Measurements from ENCODE around the gene SEMA5A.

The SEMA5A gene

DNA sequence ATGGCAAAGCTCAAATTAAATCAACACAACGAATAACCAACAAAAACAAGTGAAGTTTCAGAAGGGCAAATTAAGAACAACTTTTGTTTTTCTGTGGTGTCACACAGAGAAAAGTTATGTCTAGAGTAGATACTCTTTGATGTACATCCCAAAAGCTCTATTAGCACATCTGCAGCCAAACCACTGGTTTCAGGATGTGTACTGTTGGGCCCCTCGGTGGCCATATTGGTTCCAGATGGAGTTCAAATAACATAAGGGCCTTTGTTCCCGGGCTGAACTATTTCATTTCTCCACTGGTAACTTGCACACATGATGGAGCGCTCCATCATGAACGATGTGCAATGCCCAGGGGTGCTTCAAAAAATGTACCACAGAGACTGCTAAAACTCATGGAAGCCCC is 126.1 kb downstream of the SEMA5A start:
- Histone ChIP-seq H3K9me2 (replicated peaks; ENCODE audit: insufficient read depth, low read length) (no peaks in the 10 kb centered on the region), H4K20me1 (ENCODE audit: insufficient read depth, low read length) (no peaks in the 10 kb centered on the region), H3K27me3 (replicated peaks; ENCODE audit: insufficient read depth, low read length) (no peaks in the 10 kb centered on the region), H3K9me3 (replicated peaks; ENCODE audit: insufficient read depth, low read length) (no peaks in the 10 kb centered on the region), H3K4me2 (ENCODE audit: low read depth, low read length) (no peak overlapping the region), H3K36me3 (replicated peaks; ENCODE audit: insufficient read depth, low read length) (no peaks in the 10 kb centered on the region), H3K79me2 (ENCODE audit: low read length) (no peaks in the 10 kb centered on the region), H3K4me1 (ENCODE audit: low read length) (peaks cover 7% of the 10 kb centered on the region; the same call in 1 of the 2 replicates), H3F3A (ENCODE audit: insufficient read depth, low read length) (no peaks in the 10 kb centered on the region), H3K27ac (ENCODE audit: low read length) (no peak overlapping the region), H2AFZ (ENCODE audit: low read length) (no peak overlapping the region), H3K4me3 (ENCODE audit: low read length) (no peak overlapping the region), H3K9ac (ENCODE audit: low read length) (no peak overlapping the region)
- TF ChIP-seq EZH2 (optimal IDR thresholded peaks at IDR 0.05; ENCODE audit: low read depth, low read length) (no peak), EZH2phosphoT487 (IDR thresholded peaks at IDR 0.05; ENCODE audit: low read length) (no peak)
- TF ChIP-seq, protein P1, sequence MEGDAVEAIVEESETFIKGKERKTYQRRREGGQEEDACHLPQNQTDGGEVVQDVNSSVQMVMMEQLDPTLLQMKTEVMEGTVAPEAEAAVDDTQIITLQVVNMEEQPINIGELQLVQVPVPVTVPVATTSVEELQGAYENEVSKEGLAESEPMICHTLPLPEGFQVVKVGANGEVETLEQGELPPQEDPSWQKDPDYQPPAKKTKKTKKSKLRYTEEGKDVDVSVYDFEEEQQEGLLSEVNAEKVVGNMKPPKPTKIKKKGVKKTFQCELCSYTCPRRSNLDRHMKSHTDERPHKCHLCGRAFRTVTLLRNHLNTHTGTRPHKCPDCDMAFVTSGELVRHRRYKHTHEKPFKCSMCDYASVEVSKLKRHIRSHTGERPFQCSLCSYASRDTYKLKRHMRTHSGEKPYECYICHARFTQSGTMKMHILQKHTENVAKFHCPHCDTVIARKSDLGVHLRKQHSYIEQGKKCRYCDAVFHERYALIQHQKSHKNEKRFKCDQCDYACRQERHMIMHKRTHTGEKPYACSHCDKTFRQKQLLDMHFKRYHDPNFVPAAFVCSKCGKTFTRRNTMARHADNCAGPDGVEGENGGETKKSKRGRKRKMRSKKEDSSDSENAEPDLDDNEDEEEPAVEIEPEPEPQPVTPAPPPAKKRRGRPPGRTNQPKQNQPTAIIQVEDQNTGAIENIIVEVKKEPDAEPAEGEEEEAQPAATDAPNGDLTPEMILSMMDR (IDR thresholded peaks at IDR 0.05; ENCODE audit: low read length) = no peak
- peak; percentile 25 for DNase-seq

GRCh38 chr5:9415566-9415965 is 130.3 kb downstream of the SEMA5A start:
- H3F3A ChIP-seq (ENCODE audit: insufficient read depth, low read length) = no peaks in the 10 kb centered on the region
- no peaks in the 10 kb centered on the region for H4K20me1 ChIP-seq (ENCODE audit: insufficient read depth, low read length)
- H3K9me3 ChIP-seq (replicated peaks; ENCODE audit: insufficient read depth, low read length) = no peaks in the 10 kb centered on the region
- no peak overlapping the region for H3K9ac ChIP-seq (ENCODE audit: low read length)
- no peak for TF ChIP-seq EZH2 (optimal IDR thresholded peaks at IDR 0.05; ENCODE audit: low read depth, low read length)
- TF ChIP-seq, protein P1 (IDR thresholded peaks at IDR 0.05; ENCODE audit: low read length) = no peak
- no peak for TF ChIP-seq EZH2phosphoT487 (IDR thresholded peaks at IDR 0.05; ENCODE audit: low read length)
- no peaks in the 10 kb centered on the region for H3K79me2 ChIP-seq (ENCODE audit: low read length)
- H3K4me1 ChIP-seq (ENCODE audit: low read length) = peaks cover 7% of the 10 kb centered on the region; the same call in 1 of the 2 replicates
- H3K27ac ChIP-seq (ENCODE audit: low read length) = no peak overlapping the region
- H3K36me3 ChIP-seq (replicated peaks; ENCODE audit: insufficient read depth, low read length) = no peaks in the 10 kb centered on the region
- no peaks in the 10 kb centered on the region for H3K27me3 ChIP-seq (replicated peaks; ENCODE audit: insufficient read depth, low read length)
- H3K4me3 ChIP-seq (ENCODE audit: low read length) = no peak overlapping the region
- H2AFZ ChIP-seq (ENCODE audit: low read length) = no peak overlapping the region
- no peak overlapping the region for H3K4me2 ChIP-seq (ENCODE audit: low read depth, low read length)
- no peaks in the 10 kb centered on the region for H3K9me2 ChIP-seq (replicated peaks; ENCODE audit: insufficient read depth, low read length)
- no peak for DNase-seq

DNA sequence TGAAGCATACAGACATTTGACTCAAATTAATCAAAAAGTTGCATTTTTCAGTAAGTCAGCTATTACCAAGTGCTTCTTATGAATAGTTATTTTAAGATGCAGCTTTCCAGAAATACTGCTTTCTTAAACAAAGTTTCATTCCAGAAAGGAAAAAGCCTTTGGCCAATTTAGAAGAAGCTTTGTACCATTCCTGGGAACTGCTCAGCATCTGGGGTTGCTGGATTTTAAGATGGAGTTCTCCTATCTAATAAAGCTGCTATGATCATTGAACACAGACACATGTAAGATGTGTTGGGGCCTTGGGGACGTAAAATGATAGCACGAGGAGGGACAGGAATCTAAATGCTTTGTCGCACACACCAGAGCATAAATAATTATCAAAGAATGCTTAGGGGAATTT is 130.8 kb downstream of the SEMA5A start:
- Histone ChIP-seq H4K20me1 (ENCODE audit: insufficient read depth, low read length) (no peaks in the 10 kb centered on the region), H2AFZ (ENCODE audit: low read length) (no peak overlapping the region), H3K27me3 (replicated peaks; ENCODE audit: insufficient read depth, low read length) (no peaks in the 10 kb centered on the region), H3K27ac (ENCODE audit: low read length) (no peak overlapping the region), H3K4me1 (ENCODE audit: low read length) (peaks cover 5% of the 10 kb centered on the region; the same call in 1 of the 2 replicates), H3K79me2 (ENCODE audit: low read length) (no peaks in the 10 kb centered on the region), H3K9me2 (replicated peaks; ENCODE audit: insufficient read depth, low read length) (no peaks in the 10 kb centered on the region), H3K9ac (ENCODE audit: low read length) (no peak overlapping the region), H3K9me3 (replicated peaks; ENCODE audit: insufficient read depth, low read length) (no peaks in the 10 kb centered on the region), H3K4me2 (ENCODE audit: low read depth, low read length) (no peak overlapping the region), H3F3A (ENCODE audit: insufficient read depth, low read length) (no peaks in the 10 kb centered on the region), H3K36me3 (replicated peaks; ENCODE audit: insufficient read depth, low read length) (no peaks in the 10 kb centered on the region), H3K4me3 (ENCODE audit: low read length) (no peak overlapping the region)
- DNase-seq = no peak
- TF ChIP-seq EZH2 (optimal IDR thresholded peaks at IDR 0.05; ENCODE audit: low read depth, low read length) = no peak
- no peak for TF ChIP-seq EZH2phosphoT487 (IDR thresholded peaks at IDR 0.05; ENCODE audit: low read length)
- TF ChIP-seq, protein P1 (IDR thresholded peaks at IDR 0.05; ENCODE audit: low read length) = no peak

Measured in MM.1S (cell line).